ENCODE data around the gene TENM4.

DNA sequence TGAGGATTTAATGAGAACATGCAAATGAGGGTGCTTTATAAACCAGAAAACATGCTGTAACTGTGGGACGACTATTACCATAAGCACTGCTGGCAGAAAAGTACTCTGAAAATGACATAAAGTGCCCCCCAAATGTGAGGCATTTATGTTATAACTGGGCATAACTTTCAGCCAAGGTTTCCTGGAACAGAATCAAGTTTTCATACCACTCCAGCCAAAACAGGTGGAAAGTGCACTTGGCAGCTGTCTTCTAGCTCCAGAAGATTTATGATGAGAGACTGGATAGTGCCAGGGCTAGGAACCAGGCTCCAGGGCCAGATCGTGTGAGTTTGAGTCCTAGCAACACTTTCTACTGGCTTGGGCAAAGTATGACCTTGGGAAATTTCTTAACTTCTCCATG lies 339.2 kb downstream of the TENM4 start:
- TF ChIP-seq, protein P1, sequence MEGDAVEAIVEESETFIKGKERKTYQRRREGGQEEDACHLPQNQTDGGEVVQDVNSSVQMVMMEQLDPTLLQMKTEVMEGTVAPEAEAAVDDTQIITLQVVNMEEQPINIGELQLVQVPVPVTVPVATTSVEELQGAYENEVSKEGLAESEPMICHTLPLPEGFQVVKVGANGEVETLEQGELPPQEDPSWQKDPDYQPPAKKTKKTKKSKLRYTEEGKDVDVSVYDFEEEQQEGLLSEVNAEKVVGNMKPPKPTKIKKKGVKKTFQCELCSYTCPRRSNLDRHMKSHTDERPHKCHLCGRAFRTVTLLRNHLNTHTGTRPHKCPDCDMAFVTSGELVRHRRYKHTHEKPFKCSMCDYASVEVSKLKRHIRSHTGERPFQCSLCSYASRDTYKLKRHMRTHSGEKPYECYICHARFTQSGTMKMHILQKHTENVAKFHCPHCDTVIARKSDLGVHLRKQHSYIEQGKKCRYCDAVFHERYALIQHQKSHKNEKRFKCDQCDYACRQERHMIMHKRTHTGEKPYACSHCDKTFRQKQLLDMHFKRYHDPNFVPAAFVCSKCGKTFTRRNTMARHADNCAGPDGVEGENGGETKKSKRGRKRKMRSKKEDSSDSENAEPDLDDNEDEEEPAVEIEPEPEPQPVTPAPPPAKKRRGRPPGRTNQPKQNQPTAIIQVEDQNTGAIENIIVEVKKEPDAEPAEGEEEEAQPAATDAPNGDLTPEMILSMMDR (IDR thresholded peaks at IDR 0.05; ENCODE audit: poor library complexity, severe bottlenecking), result no peak
- TF ChIP-seq POLR2AphosphoS5 (IDR thresholded peaks at IDR 0.05), result no peak
- TF ChIP-seq, protein P2, sequence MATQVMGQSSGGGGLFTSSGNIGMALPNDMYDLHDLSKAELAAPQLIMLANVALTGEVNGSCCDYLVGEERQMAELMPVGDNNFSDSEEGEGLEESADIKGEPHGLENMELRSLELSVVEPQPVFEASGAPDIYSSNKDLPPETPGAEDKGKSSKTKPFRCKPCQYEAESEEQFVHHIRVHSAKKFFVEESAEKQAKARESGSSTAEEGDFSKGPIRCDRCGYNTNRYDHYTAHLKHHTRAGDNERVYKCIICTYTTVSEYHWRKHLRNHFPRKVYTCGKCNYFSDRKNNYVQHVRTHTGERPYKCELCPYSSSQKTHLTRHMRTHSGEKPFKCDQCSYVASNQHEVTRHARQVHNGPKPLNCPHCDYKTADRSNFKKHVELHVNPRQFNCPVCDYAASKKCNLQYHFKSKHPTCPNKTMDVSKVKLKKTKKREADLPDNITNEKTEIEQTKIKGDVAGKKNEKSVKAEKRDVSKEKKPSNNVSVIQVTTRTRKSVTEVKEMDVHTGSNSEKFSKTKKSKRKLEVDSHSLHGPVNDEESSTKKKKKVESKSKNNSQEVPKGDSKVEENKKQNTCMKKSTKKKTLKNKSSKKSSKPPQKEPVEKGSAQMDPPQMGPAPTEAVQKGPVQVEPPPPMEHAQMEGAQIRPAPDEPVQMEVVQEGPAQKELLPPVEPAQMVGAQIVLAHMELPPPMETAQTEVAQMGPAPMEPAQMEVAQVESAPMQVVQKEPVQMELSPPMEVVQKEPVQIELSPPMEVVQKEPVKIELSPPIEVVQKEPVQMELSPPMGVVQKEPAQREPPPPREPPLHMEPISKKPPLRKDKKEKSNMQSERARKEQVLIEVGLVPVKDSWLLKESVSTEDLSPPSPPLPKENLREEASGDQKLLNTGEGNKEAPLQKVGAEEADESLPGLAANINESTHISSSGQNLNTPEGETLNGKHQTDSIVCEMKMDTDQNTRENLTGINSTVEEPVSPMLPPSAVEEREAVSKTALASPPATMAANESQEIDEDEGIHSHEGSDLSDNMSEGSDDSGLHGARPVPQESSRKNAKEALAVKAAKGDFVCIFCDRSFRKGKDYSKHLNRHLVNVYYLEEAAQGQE (IDR thresholded peaks at IDR 0.05; ENCODE audit: borderline replicate concordance), result no peak
- no peak for TF ChIP-seq MXI1 (conservative IDR thresholded peaks at IDR 0.05; ENCODE audit: poor library complexity, severe bottlenecking)
- no peak for TF ChIP-seq EP300 (conservative IDR thresholded peaks at IDR 0.05; ENCODE audit: poor library complexity, severe bottlenecking)
- no peak for TF ChIP-seq TAF1 (IDR thresholded peaks at IDR 0.05; ENCODE audit: low read depth)
- no peak for TF ChIP-seq RAD21 (conservative IDR thresholded peaks at IDR 0.05)
- TF ChIP-seq EZH2 (IDR thresholded peaks at IDR 0.05; ENCODE audit: borderline replicate concordance, insufficient read depth, low read length, poor library complexity, severe bottlenecking), result no peak
- TF ChIP-seq SMC3 (conservative IDR thresholded peaks at IDR 0.05; ENCODE audit: poor library complexity), result no peak
